BE2C (cell line): ENCODE results near the gene CUL2.

ENCODE experiments used
- DNase-seq: peaks from one replicate; pipeline ENCODE4 v3.0.0-alpha.2; 2020
- H3K27me3 ChIP-seq: fragments of 250-450 bp; sonication (Bioruptor Pico); 2 replicates; pipeline ENCODE4 v1.5.1; 2020; ENCODE audit warnings: mild to moderate bottlenecking
- H3K36me3 ChIP-seq: fragments of 250-450 bp; sonication (Bioruptor Pico); 2 replicates; pipeline ENCODE4 v1.5.1; 2020; ENCODE audit warnings: mild to moderate bottlenecking
- H3K4me1 ChIP-seq: fragments of 250-450 bp; sonication (Bioruptor Pico); 2 replicates; pipeline ENCODE4 v1.5.1; 2020
- H3K4me3 ChIP-seq: 2 replicates; pipeline ENCODE4 v1.5.1; 2011; ENCODE audit warnings: low read depth, low read length
- H3K9me3 ChIP-seq: fragments of 250-450 bp; sonication (Bioruptor Pico); 2 replicates; pipeline ENCODE4 v1.5.1; 2020
- CTCF ChIP-seq: IDR thresholded peaks from 2 replicates; pipeline ENCODE4 v1.5.1; 2012; ENCODE audit warnings: mild to moderate bottlenecking, low read depth, low read length

The CUL2 gene

GRCh38 chr10:35019041-35020024, 70.8 kb downstream of the CUL2 start:
- Histone ChIP-seq H3K27me3 (no peaks in the 10 kb centered on the region), H3K4me3 (no peak overlapping the region), H3K36me3 (peaks cover 8% of the 10 kb centered on the region; the same call in 1 of the 2 replicates), H3K9me3 (no peaks in the 10 kb centered on the region), H3K4me1 (no peaks in the 10 kb centered on the region)
- no peak for TF ChIP-seq CTCF
- no peak for DNase-seq

- no peaks in the 10 kb centered on the region for H3K4me1 ChIP-seq
- DNase-seq = no peak
- no peaks in the 10 kb centered on the region for H3K9me3 ChIP-seq
- H3K27me3 ChIP-seq = no peaks in the 10 kb centered on the region
- TF ChIP-seq CTCF = no peak
- no peak overlapping the region for H3K4me3 ChIP-seq
- H3K36me3 ChIP-seq = peaks cover 12% of the 10 kb centered on the region; the same call in 1 of the 2 replicates
Observed at GRCh38 chr10:35017608-35018007, 72.5 kb downstream of the CUL2 start.

GRCh38 chr10:35015843-35016408, 74.2 kb downstream of the CUL2 start:
- no peak for TF ChIP-seq CTCF
- Histone ChIP-seq H3K36me3 (peaks cover 9% of the 10 kb centered on the region; the same call in 1 of the 2 replicates), H3K27me3 (no peaks in the 10 kb centered on the region), H3K9me3 (no peaks in the 10 kb centered on the region), H3K4me1 (no peaks in the 10 kb centered on the region), H3K4me3 (no peak overlapping the region)
- no peak for DNase-seq

- H3K9me3 ChIP-seq = no peaks in the 10 kb centered on the region
- no peaks in the 10 kb centered on the region for H3K4me1 ChIP-seq
- DNase-seq = no peak
- no peaks in the 10 kb centered on the region for H3K27me3 ChIP-seq
- TF ChIP-seq CTCF = no peak
- no peak overlapping the region for H3K4me3 ChIP-seq
- H3K36me3 ChIP-seq = peaks cover 9% of the 10 kb centered on the region; the same call in 1 of the 2 replicates
Observed at GRCh38 chr10:35012781-35013180, 77.4 kb downstream of the CUL2 start.

- Histone ChIP-seq H3K9me3 (no peaks in the 10 kb centered on the region), H3K36me3 (peaks cover 9% of the 10 kb centered on the region; the same call in 1 of the 2 replicates), H3K4me1 (no peaks in the 10 kb centered on the region), H3K4me3 (no peak overlapping the region), H3K27me3 (no peaks in the 10 kb centered on the region)
- TF ChIP-seq CTCF = no peak
- no peak for DNase-seq
Observed at GRCh38 chr10:35011771-35012191, 78.4 kb downstream of the CUL2 start.
